Activated naive CD8-positive, alpha-beta T cell treated with anti-CD3 and anti-CD28 coated beads, Interleukin-2, amount 10 ng/mL, durations not matched to agents 7 days and 5 days (primary cell): ENCODE results near the gene UBXN6. TPM values are rescaled to one million over a fixed set of nuclear protein-coding genes. Genes with fewer than 3 reads are reported as not detected.

Source experiments
- microRNA-seq: library from miRNA; unstranded; fragments of <30 nt; microRNA quantifications from one replicate; pipeline ENCODE4 v1.2.0, GENCODE V29; 2022
- total RNA-seq, 2 experiments: library from RNA; stranded (reverse); gene quantifications; one replicate each; pipeline ENCODE4 v1.2.3, GENCODE V29; 2021

The UBXN6 gene
- total RNA-seq, 2 experiments from 2014 or later: 50.0 to 56.7 TPM

Small RNA genes within 50 kb of the gene (microRNA-seq; reads per million reads assigned to microRNA genes)
- 4.9 reads per million for gene MIR4746

Other genes starting within 250 kb of the UBXN6 start
- under 1 TPM; 0.33 to 0.34 TPM for gene EBI3, start 228.3 kb downstream of the UBXN6 start, total RNA-seq
- gene YJU2, start 210.7 kb downstream of the UBXN6 start, total RNA-seq: 10 to 100 TPM; 27.9 to 29.0 TPM
- gene SHD, start 178.5 kb downstream of the UBXN6 start, total RNA-seq: not detected
- gene TMIGD2, start 155.4 kb downstream of the UBXN6 start, total RNA-seq: 10 to 100 TPM; 49.3 to 50.5 TPM
- gene FSD1, start 153.2 kb downstream of the UBXN6 start, total RNA-seq: 10 to 100 TPM; 20.8 to 21.8 TPM
- 1 to 10 TPM; 8.4 to 8.8 TPM for gene STAP2, start 119.0 kb downstream of the UBXN6 start, total RNA-seq
- 10 to 100 TPM; 23.7 to 26.2 TPM for gene MPND, start 114.2 kb downstream of the UBXN6 start, total RNA-seq
- 10 to 100 TPM; 54.6 to 56.8 TPM for gene SH3GL1, start 57.2 kb downstream of the UBXN6 start, total RNA-seq
- 10 to 100 TPM; 77.0 to 79.1 TPM for gene CHAF1A, start 55.2 kb downstream of the UBXN6 start, total RNA-seq
- gene HDGFL2, start 14.5 kb upstream of the UBXN6 start, total RNA-seq: 10 to 100 TPM; 56.5 to 58.0 TPM
- under 1 TPM; 0.06 to 0.11 TPM for gene PLIN4, start 60.7 kb upstream of the UBXN6 start, total RNA-seq
- gene PLIN5, start 77.4 kb upstream of the UBXN6 start, total RNA-seq: 1 to 10 TPM in 1 of 2 experiments, under 1 TPM in 1; 0.37 to 1.1 TPM
- not detected for gene LRG1, start 82.2 kb upstream of the UBXN6 start, total RNA-seq
- gene SEMA6B, start 101.9 kb upstream of the UBXN6 start, total RNA-seq: 1 to 10 TPM in 1 of 2 experiments, under 1 TPM in 1; 1.00 to 1.3 TPM
- gene TNFAIP8L1, start 181.7 kb upstream of the UBXN6 start, total RNA-seq: 10 to 100 TPM; 18.9 to 19.5 TPM
- gene MYDGF, start 212.5 kb upstream of the UBXN6 start, total RNA-seq: 10 to 100 TPM; 33.3 to 34.8 TPM